Activated effector memory CD4-positive, alpha-beta T cell treated with Interleukin-2 at 50 U/mL for 16 hours (primary cell): ENCODE data around the gene C5orf63.
"Not testable (repeated sequence)": the region's sequence is repeated elsewhere in the genome, so short reads cannot be mapped to it uniquely, and the experiment has no call there.

Experiments used
- DNase-seq: peaks from one replicate; pipeline ENCODE4 v3.0.0-alpha.2; 2020

C5orf63 gene

DNA sequence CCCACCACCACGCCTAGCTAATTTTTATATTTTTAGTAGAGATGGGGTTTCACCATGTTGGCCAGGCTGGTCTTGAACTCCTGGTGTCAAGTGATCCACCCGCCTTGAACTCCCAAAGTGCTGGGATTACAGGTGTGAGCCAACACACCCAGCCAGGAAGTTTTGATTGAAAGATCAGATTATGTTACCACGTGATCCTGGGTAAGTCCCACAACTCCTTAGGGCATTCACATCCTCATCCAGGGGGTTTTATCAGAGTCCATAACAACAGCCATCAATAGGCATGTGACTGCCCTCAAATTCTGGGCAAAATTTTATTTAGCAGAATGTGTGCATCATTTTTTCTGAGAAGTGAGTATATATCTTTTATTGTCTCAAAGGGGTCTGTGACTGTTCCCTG lies 68.0 kb downstream of the C5orf63 start:
- DNase-seq = not testable (repeated sequence)

DNA sequence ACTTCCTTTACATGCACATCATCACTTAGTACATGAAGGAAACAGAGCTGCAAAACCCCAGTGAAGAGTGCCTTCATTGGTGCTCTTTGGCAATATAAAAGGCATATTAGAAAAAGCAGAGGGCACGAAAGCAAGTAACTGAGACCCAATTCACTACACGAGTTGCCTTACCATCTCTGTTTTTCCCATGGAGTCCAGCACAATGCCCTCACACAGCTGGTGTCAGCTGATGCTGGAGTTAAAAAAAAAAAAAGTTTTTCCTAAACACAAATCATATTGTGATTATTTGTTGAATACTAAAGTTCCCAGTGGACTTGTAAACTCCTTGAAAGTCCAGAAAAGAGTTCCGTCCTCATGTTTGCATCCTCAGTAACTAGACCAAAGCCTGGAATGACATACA lies 68.6 kb downstream of the C5orf63 start:
- no peak for DNase-seq

DNA sequence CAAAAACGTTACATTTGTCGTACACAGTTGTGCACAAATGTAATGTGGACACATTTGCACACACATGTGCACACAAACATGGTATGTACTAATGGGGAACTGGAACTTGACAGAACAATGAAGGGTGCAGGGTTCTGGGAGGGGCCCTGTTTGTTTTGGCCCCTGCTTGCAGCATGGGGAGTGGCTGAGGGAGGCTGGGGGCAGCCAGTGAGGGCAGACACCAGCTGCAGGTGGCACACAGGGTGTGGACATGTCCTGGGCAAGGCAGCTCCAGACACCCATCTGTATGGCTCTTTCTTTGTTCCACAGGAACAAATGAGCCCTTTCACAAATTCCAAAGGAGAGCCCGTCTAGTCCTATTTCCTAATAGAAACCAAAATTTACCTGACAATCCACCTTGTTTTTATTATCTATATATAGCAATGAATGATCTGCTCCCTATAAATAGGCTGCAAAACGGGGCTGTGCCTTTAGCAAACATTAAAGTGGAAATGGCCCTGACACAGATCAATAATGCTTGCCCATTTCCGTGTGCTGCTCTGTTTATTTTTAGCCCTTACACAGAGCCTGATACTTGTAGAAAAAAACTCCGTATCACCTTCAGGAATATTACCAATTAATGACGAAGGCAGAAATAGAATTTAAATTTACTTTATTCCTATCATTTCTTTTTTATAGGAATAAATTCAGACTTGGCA lies 69.4 kb downstream of the C5orf63 start:
- no peak for DNase-seq

DNA sequence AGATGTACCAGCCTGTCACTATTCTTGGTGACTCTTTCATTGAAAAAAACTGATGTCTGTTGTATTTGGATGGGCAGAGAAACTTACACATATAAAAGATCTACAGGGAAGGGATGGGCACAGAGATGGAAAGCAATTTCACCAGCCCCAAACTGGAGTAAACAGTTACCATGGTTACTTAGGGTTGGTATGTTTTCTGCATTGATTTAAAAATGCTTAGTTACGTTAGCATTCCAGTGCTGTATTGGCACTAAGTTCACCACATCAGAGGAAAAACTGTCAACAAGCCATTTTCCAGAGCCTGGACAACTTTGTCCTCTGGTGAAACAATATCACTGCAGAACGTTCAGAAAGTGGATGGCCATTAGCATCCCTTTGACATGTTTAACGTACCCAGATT lies 70.9 kb downstream of the C5orf63 start:
- no peak for DNase-seq

DNA sequence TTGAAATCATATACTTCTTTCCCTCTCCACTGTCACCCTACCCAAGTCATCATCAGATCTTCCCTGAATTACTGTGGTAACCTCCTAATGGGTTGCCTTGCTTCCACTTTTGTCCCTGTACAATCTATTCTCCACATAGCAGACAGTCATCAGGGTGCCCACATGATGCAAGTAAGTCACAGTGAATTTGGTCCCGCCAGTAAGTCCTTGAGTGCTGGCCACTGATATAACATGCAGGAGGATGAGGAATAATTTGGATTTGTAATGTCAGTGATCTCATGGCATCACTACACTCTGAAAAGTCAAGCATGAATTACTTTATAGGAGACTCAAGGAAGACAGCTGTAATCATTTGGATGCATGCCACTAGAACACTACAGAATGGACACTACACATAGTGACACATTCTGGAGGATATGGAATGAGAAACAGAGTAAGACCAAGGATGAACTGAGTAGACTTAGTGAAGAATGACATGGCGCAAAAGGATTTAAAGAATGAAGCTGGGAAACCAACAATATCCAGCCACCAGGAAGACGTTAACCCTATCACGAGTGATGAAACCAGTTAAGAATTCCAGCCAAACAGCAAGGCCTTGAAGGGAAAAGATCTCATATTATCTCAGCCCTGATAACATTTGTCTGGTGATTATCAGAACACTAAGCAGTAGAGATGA lies 71.5 kb downstream of the C5orf63 start:
- DNase-seq = no peak
